Vagina (tissue), 2 donors: ENCODE data around the gene PCSK9.

Experiments
- CTCF ChIP-seq, 3 experiments: fragments of 450-650 bp in 2 of 3; fragments of 200-600 bp in 1 of 3; sonication (generic) in 1 of 3; IDR thresholded peaks; one replicate each; pipeline ENCODE4 v1.5.1; 2017 to 2019; ENCODE audit warnings: antibody characterized with exemption in 3 of 3, mild to moderate bottlenecking in 2 of 3, moderate library complexity in 2 of 3
- POLR2A ChIP-seq, 2 donors: fragments of 450-650 bp; IDR thresholded peaks; one replicate each; pipeline ENCODE4 v1.6.1; 2017; ENCODE audit warnings: antibody characterized with exemption in 2 of 2, mild to moderate bottlenecking in 2 of 2, moderate library complexity in 2 of 2
- POLR2AphosphoS5 ChIP-seq, 2 donors: sonication (generic); formaldehyde crosslinking; IDR thresholded peaks; one replicate each; pipeline ENCODE4 v1.9.0; 2017; ENCODE audit warnings: antibody characterized with exemption in 2 of 2, mild to moderate bottlenecking in 2 of 2, low read depth in 1 of 2; ENCODE audit not compliant: insufficient read depth in 1 of 2

GRCh38 chr1:55049914-55050278 is 10.5 kb downstream of the PCSK9 start:
- TF ChIP-seq POLR2AphosphoS5 (IDR thresholded peaks at IDR 0.05; ENCODE audit: insufficient read depth in 1 of 2, low read depth in 1 of 2) (no peak), POLR2A (IDR thresholded peaks at IDR 0.05) (no peak), CTCF (IDR thresholded peaks at IDR 0.05) (no peak)
